Spleen (tissue), 7 donors: ENCODE data around the gene RAD51D.

Source experiments
- CTCF ChIP-seq, 11 experiments: fragments of 200-600 bp in 7 of 11; fragments of 450-650 bp in 4 of 11; sonication (generic) in 4 of 11; IDR thresholded peaks in 8 of 11; conservative IDR thresholded peaks in 3 of 11; 1 replicate in 7 of 11; 2 replicates in 4 of 11; pipeline versions ENCODE4 v1.4.0 to v1.8.0; 2016 to 2021; ENCODE audit warnings: antibody characterized with exemption in 11 of 11, inconsistent platforms in 4 of 11, mild to moderate bottlenecking in 1 of 11
- POLR2AphosphoS5 ChIP-seq, 3 donors: sonication (generic); formaldehyde crosslinking; IDR thresholded peaks; one replicate each; pipeline ENCODE4 v1.5.1; 2017; ENCODE audit warnings: antibody characterized with exemption in 3 of 3
- donor health status: DM: no; HTN: no; CAD: no; lungs with moderate emphysema.
- donor health status: DM: no; HTN: no; CAD: no.
- donor health status: DM: no; HTN: no; CAD: no.

GRCh38 chr17:35087731-35088355 lies 31.8 kb downstream of the RAD51D start:
- no peak for TF ChIP-seq CTCF (IDR thresholded peaks at IDR 0.05 in 8 of 11, conservative IDR thresholded peaks at IDR 0.05 in 3 of 11)
- TF ChIP-seq POLR2AphosphoS5 (IDR thresholded peaks at IDR 0.05) = no peak
